GM12891 (cell line): ENCODE data around the gene SDF4.

Source experiments
- DNase-seq: peaks from one replicate; pipeline ENCODE4 v3.0.0; 2011; ENCODE audit warnings: low spot score; ENCODE audit not compliant: insufficient read length
- FAIRE-seq: peaks from 2 replicates; lab custom pipeline; 2011; peaks lifted over from hg19 to GRCh38; lab: Jason Lieb, UNC
- PAX5 ChIP-seq: IDR thresholded peaks from 2 replicates; pipeline ENCODE4 v1.6.1; 2011; ENCODE audit warnings: low read length, moderate library complexity, mild to moderate bottlenecking; ENCODE audit not compliant: insufficient read depth, severe bottlenecking
- POLR2A ChIP-seq: IDR thresholded peaks from 2 replicates; pipeline ENCODE4 v1.6.1; 2011; ENCODE audit warnings: low read depth, low read length, control low read depth
- POLR2AphosphoS5 ChIP-seq: IDR thresholded peaks from 2 replicates; pipeline ENCODE4 v1.6.1; 2011; ENCODE audit warnings: low read depth, low read length, control low read depth
- POU2F2 ChIP-seq: IDR thresholded peaks from 2 replicates; pipeline ENCODE4 v1.6.1; 2011; ENCODE audit warnings: low read depth, mild to moderate bottlenecking, control low read depth, low read length, moderate library complexity
- SPI1 ChIP-seq: IDR thresholded peaks from 2 replicates; pipeline ENCODE4 v1.6.1; 2011; ENCODE audit warnings: low read depth, low read length, control low read depth
- TAF1 ChIP-seq: IDR thresholded peaks from 2 replicates; pipeline ENCODE4 v1.6.1; 2011; ENCODE audit warnings: low read depth, low read length, control low read depth

The SDF4 gene

GRCh38 chr1:1215080-1215676 lies 16.6 kb downstream of the SDF4 start:
- TF ChIP-seq POLR2AphosphoS5 (0 out of 2 replicates have a peak, but pooled peaks have one; percentile 9), TAF1 (no peak), POLR2A (no peak)
- FAIRE-seq (no peak), DNase-seq (no peak)

- FAIRE-seq, result peak; percentile 88
- TF ChIP-seq TAF1 (no peak), POU2F2 (no peak)
- no peak for DNase-seq
These were observed 18.2 kb downstream of the SDF4 start, which contains the start of gene TNFRSF4 for GRCh38 chr1:1213345-1214265. TNFRSF4 (minus strand) TSS chr1:1214153; CDS start chr1:1214127, 26 bp downstream.

DNA sequence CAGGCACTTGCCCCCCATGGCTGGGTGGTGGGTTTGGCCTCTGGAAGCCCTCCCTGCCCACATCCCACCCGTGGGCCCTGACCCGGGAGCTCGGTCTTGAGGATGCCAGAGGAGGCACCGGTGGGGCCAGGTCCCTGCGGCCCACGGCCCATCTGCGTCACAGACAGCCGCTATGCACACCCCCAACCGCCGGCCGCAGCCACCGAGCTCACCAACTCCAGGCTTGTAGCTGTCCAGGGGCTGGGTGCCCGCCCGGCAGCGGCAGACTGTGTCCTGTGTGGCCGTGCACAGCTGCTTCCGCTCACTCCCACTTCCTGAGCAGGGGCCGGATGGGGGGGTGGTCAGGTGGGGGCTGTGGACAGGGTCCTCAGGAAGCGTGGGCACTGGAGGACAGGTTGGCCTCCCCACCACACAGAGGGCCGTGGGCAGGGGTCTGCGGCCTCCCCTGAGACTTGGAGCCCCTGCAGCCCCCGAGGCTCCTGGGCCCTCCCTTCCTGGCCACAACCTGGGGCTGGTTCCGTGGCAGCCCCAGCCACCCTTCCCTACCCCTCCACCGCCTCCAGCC lies 18.9 kb downstream of the SDF4 start:
- no peak for FAIRE-seq
- DNase-seq, result no peak

DNA sequence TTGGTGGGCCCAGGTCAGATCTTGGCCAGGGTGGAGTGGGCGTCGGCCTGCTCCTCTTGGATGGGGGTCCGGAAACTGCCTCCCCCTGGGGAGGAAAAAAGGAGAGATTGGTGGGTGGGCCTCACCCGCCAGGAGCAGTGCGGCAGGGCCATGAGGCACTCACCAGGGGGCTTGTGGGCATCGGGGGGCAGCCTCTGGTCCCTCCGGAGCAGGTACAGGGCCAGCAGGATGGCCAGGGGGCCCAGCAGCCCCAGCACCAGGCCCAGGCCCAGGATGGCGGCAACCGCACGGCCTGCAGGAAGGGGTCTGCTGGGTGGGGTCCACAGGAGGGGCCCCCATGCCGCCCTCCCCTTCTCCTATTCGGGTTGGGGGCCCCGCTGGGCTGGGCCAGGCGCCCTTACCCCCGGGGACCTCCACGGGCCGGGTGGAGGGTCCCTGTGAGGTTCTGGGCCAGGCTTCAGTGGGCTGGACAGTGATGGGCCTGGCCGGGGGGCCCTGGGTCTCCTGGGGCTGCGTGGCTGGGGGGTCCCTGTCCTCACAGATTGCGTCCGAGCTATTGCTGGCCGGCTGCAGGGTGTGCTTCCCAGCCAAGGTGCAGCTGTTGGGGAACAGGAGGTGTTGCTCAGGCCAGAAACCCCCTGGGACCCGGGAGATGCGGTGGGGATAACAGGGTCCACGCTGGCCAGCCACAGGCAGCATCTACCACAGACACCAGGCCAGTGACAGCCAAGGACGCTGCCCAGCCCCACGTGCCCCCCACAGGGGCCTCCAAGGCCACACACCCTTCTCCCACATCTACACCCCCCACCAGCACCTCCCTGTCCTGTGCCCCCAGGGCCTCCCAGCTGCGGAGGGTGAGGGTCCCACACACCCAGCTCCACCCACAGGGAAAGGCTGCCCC lies 20.0 kb downstream of the SDF4 start:
- DNase-seq (no peak), FAIRE-seq (no peak)
- TF ChIP-seq POLR2AphosphoS5, result no peak
- TF ChIP-seq POU2F2, result no peak
- TF ChIP-seq PAX5, result no peak
- no peak for TF ChIP-seq POLR2A
- TF ChIP-seq SPI1, result no peak

More for the DNA sequence above, 18.9 kb downstream of the SDF4 start:
- no peak for TF ChIP-seq POLR2A
- peak; percentile 19; the same call in 1 of the 2 replicates for TF ChIP-seq SPI1

DNA sequence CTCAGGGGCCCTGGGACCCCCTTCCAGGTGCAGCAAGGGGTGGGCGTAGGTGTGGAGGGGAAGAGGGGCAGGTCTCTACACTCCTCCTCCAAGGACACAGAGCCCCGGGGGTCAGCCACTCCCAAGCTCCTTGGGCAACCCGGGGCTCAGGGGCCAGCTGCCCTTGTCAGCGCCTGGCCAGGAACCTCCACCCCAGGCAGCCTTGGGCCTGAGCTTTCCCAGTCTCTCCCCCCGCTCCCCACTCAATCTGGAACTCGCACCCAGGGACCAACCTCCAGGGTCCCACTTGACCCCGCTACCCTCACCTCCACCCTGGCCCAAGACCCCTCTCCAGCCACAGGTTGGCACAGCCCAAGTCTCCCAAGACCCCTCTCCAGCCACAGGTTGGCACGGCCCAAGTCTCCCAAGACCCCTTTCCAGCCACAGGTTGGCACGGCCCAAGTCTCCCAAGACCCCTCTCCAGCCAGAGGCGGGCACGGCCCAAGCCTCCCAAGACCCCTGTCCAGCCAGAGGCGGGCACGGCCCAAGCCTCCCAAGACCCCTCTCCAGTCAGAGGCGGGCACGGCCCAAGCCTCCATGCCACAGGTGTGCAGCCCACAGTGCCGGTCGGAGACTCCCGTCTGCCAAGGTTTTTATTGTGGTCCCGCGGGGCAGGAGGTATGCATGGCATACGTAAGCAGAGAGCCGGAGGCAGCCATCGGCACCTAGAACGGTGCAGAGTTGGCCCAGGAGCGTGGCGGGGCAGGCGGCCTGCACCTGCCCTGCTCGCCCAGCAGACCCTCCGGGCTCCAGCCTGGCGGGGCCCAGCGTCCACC lies 20.9 kb downstream of the SDF4 start:
- no peak for TF ChIP-seq PAX5
- no peak for TF ChIP-seq POLR2A
- FAIRE-seq, result no peak
- no peak for DNase-seq

GRCh38 chr1:1208713-1209433 lies 22.9 kb downstream of the SDF4 start:
- DNase-seq (no peak), FAIRE-seq (peak; percentile 54)
- peak; percentile 26; the same call in 1 of the 2 replicates for TF ChIP-seq SPI1
- TF ChIP-seq PAX5, result no peak

GRCh38 chr1:1207571-1207892 lies 24.3 kb downstream of the SDF4 start:
- FAIRE-seq, result no peak

DNA sequence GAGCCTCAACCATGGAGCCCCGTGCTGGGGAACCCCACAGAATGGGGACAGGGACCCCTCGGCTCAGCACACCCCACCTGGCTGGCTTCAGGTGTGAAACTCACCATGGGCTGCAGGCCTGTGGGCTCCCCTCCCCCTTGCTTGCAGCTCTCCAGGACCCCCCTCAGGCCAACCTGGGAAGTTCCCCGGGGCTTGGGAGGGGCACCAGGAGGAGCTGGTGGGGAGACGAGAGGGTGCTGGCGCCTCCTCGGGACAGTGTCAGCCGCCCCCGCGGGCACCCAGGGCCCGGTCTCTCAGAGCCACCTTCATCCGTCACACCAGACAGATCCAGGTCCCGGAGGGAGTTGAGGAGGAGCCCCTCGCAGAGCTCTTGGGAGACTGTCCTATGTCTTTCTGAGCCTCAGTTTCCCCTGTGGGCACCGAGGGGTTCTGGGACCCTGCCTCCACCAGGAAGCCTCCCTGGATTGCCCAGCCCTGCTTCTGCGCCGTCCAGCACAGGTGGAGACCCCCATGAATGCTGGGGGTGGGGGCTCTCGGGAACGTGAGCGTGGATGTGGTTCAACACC lies 24.8 kb downstream of the SDF4 start:
- no peak for TF ChIP-seq POLR2AphosphoS5
- TF ChIP-seq TAF1, result no peak
- TF ChIP-seq POU2F2, result no peak
- TF ChIP-seq POLR2A, result no peak
- no peak for TF ChIP-seq SPI1
- TF ChIP-seq PAX5, result no peak
- FAIRE-seq, result no peak
- no peak for DNase-seq

More at GRCh38 chr1:1207571-1207892, 24.3 kb downstream of the SDF4 start:
- no peak for DNase-seq
- TF ChIP-seq PAX5 (no peak), POLR2AphosphoS5 (no peak), TAF1 (no peak), POU2F2 (no peak), POLR2A (no peak), SPI1 (no peak)
